Colonic mucosa (tissue), 4 donors: ENCODE data around the gene PPP1R1B. TPM values are rescaled to one million over a fixed set of nuclear protein-coding genes. Genes with fewer than 3 reads are reported as not detected.

Experiments used
- DNase-seq: peaks from one replicate; pipeline ENCODE4 v3.0.0-alpha.2; 2020
- H3K27ac ChIP-seq: fragments of 200-600 bp; one replicate; pipeline ENCODE4 v1.8.0; 2021
- H3K27me3 ChIP-seq: fragments of 200-600 bp; one replicate; pipeline ENCODE4 v1.8.0; 2021
- H3K36me3 ChIP-seq: fragments of 200-600 bp; one replicate; pipeline ENCODE4 v1.8.0; 2021
- H3K4me1 ChIP-seq: fragments of 200-600 bp; one replicate; pipeline ENCODE4 v1.8.0; 2021; ENCODE audit warnings: mild to moderate bottlenecking
- H3K4me3 ChIP-seq: fragments of 200-600 bp; one replicate; pipeline ENCODE4 v1.8.0; 2021
- H3K9ac ChIP-seq, 2 donors: one replicate each; pipeline ENCODE4 v1.7.0; 2013; ENCODE audit warnings: control low read depth in 2 of 2, low read depth in 2 of 2, low read length in 2 of 2
- H3K9me3 ChIP-seq: fragments of 200-600 bp; one replicate; pipeline ENCODE4 v1.8.0; 2021
- intact Hi-C: fragments of 100-400 bp; cut with DNase I; formaldehyde crosslinking; loops from one replicate; pipeline ENCODE4 v1.14.1; 2022
- total RNA-seq, 2 donors: library from RNA; stranded (reverse); fragmentation: NEBNext Ultra II Directional in 1 of 2; extraction: Animal tissue kit (Norgen Biotek cat#: 25700) in 1 of 2; gene quantifications; one replicate each; pipeline ENCODE4 v1.2.1, GENCODE V29; 2021
- TF ChIP-seq, protein P1 (sequence below): fragments of 200-600 bp; IDR thresholded peaks from one replicate; pipeline ENCODE4 v1.8.0; 2022; ENCODE audit warnings: antibody characterized with exemption, mild to moderate bottlenecking
- donor health status: healthy.
- donor health status: DM: no; HTN: no; CAD: no.
- donor health status: DM: no; HTN: no; CAD: no.

PPP1R1B gene
- total RNA-seq, 2 donors from 2014 or later: 331 to 350 TPM

DNA sequence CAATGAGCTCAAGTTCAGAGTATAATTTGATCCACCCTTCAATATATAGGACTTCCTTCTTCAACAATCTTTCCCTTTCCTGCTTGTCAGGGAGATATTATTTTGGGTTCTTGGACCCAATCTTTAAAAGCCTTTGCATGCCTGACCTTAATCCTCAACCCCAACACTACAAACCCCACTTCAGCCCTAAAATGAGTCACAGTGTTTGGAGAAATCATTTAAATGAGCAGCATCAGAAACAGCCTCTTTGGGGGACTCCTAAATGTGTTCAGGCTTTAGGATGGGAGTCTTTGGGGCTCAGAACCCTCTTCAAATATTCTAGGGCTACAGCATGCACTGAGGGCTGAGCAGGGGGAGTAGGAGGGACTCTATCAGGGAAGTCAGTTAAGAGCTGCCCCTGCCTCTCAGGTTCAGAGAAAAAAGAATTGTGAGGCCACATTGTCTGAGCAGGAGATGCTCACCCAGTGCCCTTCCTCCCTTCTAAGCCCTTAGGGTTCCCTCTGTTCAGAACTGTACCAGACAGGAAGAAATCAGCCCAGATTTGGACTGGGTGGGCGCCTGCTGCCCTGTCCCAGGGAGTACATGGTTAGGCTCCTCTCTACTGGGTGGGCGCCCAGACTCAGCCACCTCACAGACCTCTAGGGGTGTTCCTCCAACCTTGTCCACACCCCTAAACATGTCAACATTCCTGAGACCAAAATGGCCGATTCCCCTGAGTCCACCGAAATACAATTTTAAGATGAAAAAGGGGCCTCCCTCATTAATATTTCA lies 24.0 kb upstream of the PPP1R1B start:
- no peaks in the 10 kb centered on the region for H3K36me3 ChIP-seq
- no peak overlapping the region for H3K4me3 ChIP-seq
- H3K27me3 ChIP-seq: peaks cover 99% of the 10 kb centered on the region
- no peak for DNase-seq
- no peak overlapping the region for H3K27ac ChIP-seq
- no peak overlapping the region for H3K9ac ChIP-seq
- intact Hi-C loops: no loop called here
- TF ChIP-seq, protein P1, sequence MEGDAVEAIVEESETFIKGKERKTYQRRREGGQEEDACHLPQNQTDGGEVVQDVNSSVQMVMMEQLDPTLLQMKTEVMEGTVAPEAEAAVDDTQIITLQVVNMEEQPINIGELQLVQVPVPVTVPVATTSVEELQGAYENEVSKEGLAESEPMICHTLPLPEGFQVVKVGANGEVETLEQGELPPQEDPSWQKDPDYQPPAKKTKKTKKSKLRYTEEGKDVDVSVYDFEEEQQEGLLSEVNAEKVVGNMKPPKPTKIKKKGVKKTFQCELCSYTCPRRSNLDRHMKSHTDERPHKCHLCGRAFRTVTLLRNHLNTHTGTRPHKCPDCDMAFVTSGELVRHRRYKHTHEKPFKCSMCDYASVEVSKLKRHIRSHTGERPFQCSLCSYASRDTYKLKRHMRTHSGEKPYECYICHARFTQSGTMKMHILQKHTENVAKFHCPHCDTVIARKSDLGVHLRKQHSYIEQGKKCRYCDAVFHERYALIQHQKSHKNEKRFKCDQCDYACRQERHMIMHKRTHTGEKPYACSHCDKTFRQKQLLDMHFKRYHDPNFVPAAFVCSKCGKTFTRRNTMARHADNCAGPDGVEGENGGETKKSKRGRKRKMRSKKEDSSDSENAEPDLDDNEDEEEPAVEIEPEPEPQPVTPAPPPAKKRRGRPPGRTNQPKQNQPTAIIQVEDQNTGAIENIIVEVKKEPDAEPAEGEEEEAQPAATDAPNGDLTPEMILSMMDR: no peak
- peaks cover 5% of the 10 kb centered on the region for H3K4me1 ChIP-seq
- H3K9me3 ChIP-seq: no peaks in the 10 kb centered on the region

DNA sequence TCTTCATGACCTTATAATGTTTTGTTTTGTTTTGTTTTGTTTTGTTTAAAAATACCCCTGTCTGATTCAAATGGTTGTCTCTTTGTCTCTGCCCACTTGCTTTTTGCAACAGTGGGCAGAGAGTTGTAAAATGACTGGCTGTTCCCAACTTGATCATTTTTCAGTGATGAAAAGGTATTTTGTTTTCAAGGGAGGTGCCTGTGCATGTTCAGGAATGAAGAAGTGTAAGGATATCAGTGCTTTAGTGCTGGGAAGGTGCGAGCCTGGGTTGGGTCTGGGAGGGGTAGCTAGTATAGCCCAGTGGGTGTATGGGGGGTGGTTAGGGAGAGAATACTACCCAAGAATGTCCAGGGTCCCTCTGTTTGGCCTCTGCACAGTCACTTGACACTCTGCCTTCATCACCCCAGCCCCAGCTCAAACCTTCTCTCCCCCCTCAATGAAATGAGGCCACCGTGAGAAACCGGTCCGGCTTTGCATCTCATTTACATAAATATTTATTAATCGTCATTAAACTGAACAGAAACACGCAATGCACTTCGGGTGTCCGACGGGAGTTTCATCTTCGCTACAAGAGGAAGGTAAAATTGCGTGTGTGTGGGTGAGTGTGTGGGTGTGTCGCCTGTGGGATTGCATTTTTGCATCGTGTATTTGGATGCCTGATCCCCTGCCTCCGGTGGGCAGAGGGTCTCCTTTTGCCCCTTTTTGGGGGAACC lies 23.3 kb upstream of the PPP1R1B start:
- intact Hi-C loops: no loop called here
- Histone ChIP-seq H3K27me3 (peaks cover 99% of the 10 kb centered on the region), H3K27ac (no peak overlapping the region), H3K4me3 (no peak overlapping the region), H3K9me3 (no peaks in the 10 kb centered on the region), H3K36me3 (no peaks in the 10 kb centered on the region), H3K9ac (no peak overlapping the region), H3K4me1 (peaks cover 5% of the 10 kb centered on the region)
- TF ChIP-seq, protein P1: no peak
- DNase-seq: no peak

DNA sequence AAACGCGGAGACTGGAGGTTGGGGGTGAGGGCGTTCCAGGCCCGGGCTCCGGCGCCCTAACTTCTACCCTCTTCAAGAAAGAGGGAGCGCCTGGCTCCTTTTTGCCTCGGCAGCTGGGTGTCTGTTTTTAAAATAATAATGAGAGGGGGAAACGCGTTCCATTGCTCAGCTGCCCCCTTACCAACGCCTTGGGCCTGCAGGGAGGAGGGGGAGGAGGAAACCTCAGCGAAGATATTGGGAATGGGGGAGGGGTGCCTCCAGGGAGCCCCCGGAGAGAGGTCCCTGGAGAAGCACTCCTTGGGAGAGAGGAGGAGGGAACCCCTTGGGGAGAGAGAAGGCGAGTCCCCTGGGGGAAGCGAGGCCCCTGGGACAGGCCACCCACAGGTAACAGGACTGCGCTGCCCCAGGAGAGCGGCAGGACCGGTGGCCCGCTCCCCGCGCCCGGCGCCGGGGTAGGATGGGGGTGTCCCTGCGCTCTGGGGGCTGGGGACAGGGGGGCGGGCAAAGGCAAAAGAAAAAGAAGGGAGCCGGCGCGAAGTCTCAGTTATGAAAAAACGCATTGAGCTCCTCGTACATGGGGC lies 21.8 kb upstream of the PPP1R1B start:
- Histone ChIP-seq H3K4me3 (no peak overlapping the region), H3K9me3 (no peaks in the 10 kb centered on the region), H3K27ac (no peak overlapping the region), H3K4me1 (no peaks in the 10 kb centered on the region), H3K27me3 (peaks cover 86% of the 10 kb centered on the region), H3K36me3 (no peaks in the 10 kb centered on the region), H3K9ac (no peak overlapping the region)
- intact Hi-C loops: no loop called here
- no peak for DNase-seq
- TF ChIP-seq, protein P1: no peak

DNA sequence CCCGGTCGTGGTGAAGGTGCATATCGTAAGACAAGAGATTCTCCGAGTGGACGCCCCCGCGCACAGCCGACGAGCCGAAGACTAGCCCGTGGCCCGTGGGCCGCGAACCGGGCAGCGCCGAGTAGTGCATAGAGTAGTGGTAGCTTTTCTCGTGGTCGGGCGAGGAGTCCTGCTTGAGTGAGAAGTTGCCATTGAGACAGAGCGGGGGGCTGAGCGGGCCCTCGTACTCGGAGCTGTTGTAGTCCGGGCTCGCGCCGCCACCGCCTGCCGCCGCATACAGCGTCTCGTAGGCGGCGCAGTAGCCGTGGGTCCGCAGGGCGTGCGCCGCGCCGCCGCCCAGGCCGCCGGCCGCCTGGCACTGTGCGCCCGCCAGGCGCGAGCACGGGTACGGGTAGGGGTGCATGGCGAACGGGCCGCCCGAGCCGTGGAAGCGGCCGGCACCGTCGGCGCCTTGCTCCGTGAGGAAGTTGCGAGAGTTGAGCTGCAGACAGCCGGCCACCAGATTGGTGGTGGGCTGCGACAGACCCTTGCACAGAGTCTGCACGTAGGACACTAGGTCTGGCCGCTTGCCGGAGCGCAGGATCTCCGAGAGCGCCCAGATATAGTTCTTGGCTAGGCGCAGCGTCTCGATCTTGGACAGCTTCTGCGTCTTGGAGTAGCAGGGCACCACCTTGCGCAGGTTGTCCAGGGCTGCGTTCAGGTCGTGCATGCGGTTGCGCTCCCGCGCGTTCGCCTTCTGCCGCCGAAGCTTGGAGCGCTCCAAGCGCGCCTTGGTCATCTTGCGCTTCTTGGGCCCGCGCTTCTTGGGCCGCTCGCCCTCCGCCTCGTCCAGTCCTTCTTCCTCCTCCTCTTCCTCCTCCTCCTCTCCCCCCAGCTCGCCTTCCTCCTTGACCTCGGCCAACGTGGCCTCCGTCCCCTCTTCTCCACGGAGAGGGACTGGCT lies 21.0 kb upstream of the PPP1R1B start:
- intact Hi-C loops: no loop called here
- H3K9me3 ChIP-seq: no peaks in the 10 kb centered on the region
- no peak overlapping the region for H3K4me3 ChIP-seq
- H3K4me1 ChIP-seq: no peaks in the 10 kb centered on the region
- no peak for DNase-seq
- TF ChIP-seq, protein P1: no peak
- peaks cover 79% of the 10 kb centered on the region for H3K27me3 ChIP-seq
- H3K9ac ChIP-seq: no peak overlapping the region
- no peak overlapping the region for H3K27ac ChIP-seq
- H3K36me3 ChIP-seq: no peaks in the 10 kb centered on the region
